Activated naive CD4-positive, alpha-beta T cell treated with anti-CD3 and anti-CD28 coated beads, Interleukin-2, amount 50 U/mL, for 16 hours (primary cell): Measurements from ENCODE around the gene OSGIN1.

Experiments used
- DNase-seq: peaks from one replicate; pipeline ENCODE4 v3.0.0-alpha.2; 2020

The OSGIN1 gene

DNA sequence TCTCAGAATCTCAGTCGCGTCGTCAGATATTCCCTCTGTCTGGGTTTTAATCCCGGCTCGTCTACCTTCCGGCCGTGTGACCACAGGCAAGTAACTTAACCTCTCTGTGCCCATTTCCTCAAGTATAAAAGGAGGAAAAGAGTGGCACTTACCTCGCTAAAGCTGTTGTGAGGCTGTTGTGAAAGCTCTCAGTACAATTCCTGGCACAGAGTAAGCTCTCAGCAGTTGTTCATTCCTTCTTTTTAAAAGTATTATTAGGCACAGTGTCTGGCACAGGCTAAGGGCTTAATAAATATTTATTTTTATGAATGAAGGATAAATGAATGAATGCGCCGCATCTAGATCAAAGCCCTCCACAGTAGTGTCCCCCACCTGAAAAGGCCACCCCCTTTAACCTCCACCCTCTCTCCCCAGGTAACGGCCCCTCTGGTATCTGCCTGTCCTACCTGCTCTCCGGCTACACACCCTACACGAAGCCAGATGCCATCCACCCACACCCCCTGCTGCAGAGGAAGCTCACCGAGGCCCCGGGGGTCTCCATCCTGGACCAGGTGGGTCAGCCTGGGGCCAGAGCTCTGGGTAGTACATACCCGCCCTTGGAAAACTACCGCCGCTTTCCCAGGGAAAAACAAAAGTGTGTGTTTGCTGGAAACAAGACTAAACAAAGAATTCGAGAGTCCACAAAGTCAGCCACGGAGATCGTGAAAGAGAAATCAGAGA lies 6.0 kb downstream of the OSGIN1 start:
- no peak for DNase-seq

DNA sequence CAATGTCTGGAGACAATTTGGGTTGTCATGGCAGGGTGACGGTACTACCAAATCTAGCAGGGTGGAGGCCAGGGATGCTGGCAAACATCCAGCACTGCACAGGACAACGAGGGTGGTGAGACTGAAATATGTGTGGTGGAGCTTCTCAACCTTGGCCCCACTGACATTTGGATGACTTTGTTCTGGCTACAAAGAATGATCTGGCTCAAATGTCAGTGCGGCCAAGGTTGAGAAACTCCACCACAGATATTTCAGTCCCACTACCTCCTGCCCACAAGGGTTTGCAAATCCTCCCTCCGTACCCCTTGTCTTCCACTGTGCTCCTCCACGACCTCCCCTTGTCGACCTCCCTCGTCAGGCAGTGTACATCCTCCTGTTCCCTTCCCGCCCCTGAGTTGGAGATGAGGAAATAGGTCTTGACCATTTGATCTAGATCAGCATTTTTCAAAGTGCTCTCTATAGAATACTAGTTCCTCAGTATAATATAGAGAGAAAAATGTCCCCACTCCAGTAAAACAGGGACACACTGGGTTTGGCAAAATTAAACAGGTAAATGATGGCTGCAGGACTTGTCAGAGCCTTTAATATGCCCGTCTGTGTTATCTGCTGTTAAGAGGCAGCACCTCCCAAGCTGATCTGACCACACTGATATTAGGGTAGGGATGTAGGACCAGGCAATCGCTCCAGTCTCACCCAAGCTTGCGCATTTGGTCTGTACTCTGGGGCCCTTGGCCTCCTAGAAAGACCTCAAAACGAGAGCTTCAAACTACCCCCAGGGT lies 6.8 kb downstream of the OSGIN1 start:
- no peak for DNase-seq

DNA sequence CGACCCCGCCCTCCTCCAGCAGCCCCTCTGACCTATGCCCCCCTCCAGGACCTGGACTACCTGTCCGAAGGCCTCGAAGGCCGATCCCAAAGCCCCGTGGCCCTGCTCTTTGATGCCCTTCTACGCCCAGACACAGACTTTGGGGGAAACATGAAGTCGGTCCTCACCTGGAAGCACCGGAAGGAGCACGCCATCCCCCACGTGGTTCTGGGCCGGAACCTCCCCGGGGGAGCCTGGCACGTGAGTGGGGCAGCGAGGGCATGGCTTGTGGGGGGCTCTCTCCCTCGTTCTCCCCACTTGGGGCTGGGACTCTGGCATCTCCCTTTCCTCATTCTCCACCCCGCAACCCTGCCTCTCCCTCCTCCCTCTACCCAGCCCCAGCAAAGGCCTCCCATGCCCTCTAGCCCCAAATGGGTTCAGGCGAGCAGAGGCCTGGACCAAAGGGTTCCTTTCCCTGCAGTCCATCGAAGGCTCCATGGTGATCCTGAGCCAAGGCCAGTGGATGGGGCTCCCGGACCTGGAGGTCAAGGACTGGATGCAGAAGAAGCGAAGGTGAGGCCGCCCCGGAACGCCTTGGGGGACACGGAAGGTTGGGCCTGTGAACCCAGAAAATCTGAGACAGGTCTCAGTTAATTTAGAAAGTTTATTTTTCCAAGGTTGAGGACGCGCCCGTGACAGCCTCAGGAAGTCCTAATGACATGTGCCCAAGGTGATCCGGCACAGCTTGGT lies 7.6 kb downstream of the OSGIN1 start:
- DNase-seq: no peak

DNA sequence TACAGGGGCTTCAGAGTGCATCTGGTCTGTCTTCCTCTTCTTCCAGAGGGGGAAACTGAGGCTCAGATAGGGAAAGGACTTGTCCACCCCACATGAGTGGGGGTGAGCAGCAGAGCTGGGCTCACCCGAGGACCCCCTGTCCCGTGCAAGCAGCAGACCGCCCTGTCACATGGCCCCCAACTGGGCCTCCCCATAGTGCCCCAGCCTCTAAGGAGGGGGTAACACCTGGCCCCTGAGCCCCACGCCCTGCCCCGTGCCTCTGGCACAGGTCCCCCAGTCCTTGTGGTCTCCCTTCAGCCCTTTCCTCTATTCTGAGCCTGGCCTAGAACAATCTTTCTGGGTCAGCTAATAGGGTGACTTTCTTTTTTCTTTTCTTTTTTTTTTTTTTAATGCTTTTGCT lies 8.6 kb downstream of the OSGIN1 start:
- DNase-seq: no peak

DNA sequence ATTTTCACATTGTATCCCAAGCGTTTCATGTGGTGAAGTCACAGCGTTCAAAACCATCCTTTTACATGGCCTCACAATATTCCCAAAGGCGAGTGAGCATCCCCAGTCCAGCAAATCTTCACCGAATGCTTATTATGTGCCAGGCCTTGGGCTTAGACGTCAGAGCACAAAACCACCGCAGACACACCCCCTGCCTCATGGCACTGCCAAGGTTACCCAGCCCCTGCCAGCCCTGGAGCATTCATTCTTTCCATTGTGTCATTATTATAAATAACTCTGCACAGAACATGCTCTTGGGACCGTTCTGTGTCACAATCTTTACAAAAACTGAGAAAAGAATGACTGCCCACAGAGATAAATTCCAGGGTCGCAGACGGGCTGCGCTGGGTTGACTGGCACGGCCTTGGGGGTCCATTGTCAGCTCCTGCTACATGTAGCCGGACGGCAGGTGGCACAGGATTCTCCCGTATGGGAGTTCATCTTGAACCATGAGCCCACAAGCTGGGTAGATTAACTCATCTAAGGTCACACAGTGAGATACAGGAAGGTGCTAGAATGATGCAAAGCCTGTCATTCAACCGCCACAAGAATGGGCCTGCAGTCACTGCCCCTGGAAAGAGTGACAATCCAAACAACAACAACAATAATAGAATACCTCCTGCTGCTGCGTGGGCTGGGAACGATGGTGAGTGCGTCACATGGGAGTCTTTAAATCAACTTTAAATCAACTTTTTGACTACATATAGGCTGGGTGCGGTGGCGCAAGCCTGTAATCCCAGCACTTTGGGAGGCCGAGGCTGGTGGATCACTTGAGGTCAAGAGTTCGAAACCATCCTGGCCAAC lies 10.5 kb downstream of the OSGIN1 start:
- no peak for DNase-seq

DNA sequence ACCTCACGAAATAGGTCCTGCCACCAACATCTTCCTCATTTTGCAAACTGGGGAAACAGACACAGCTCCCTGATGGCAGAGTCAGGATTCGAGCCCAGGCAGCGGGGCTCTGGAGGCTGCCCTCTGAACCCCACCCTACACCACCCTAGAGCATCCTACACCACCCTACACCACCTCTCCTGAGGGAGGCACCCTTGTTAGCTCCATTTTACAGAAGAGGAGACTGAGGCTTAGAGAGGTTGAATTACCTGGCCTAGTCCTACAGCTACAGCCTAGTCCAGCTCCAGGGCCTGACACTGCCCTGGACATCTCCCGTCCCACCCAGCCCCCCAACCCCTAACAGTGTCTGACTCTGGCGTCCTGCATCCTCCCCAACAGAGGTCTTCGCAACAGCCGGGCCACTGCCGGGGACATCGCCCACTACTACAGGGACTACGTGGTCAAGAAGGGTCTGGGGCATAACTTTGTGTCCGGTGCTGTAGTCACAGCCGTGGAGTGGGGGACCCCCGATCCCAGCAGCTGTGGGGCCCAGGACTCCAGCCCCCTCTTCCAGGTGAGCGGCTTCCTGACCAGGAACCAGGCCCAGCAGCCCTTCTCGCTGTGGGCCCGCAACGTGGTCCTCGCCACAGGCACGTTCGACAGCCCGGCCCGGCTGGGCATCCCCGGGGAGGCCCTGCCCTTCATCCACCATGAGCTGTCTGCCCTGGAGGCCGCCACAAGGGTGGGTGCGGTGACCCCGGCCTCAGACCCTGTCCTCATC lies 11.8 kb downstream of the OSGIN1 start:
- DNase-seq: no peak

DNA sequence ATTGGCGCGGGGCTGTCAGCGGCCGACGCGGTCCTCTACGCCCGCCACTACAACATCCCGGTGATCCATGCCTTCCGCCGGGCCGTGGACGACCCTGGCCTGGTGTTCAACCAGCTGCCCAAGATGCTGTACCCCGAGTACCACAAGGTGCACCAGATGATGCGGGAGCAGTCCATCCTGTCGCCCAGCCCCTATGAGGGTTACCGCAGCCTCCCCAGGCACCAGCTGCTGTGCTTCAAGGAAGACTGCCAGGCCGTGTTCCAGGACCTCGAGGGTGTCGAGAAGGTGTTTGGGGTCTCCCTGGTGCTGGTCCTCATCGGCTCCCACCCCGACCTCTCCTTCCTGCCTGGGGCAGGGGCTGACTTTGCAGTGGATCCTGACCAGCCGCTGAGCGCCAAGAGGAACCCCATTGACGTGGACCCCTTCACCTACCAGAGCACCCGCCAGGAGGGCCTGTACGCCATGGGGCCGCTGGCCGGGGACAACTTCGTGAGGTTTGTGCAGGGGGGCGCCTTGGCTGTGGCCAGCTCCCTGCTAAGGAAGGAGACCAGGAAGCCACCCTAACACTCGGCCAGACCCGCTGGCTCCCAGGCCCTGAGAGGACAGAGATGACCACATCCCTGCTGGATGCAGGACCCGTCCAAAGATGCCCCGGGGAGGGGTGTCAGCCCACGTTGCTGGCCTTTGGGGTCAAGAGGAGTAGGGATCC lies 12.6 kb downstream of the OSGIN1 start:
- DNase-seq: no peak

DNA sequence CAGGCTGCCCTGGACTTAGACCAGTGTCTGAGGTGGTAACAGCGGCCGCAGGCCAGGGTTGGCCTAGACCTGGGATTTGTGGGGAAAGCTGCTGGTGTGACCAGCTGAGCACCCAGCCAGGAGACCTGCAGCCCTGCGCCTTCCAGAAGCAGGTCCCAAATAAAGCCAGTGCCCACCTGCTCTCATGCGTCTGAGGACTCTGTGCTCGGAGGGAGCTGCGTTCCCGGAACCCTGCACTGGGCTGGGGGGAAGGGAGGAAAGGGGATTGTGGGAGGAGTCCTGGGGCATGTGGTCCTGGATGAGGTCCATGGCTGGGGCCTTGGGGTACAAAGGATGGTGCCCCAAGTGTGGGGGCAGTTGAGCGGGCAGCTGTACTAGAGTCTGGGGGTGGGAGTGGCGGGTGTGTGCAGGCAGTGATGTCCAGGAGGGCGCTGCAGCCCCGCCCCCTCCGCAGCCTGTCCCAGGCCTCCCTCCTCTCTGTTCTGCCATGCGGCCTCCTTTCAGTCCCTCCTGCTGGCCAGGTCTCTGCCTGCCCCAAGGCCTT lies 13.2 kb downstream of the OSGIN1 start:
- DNase-seq: no peak

DNA sequence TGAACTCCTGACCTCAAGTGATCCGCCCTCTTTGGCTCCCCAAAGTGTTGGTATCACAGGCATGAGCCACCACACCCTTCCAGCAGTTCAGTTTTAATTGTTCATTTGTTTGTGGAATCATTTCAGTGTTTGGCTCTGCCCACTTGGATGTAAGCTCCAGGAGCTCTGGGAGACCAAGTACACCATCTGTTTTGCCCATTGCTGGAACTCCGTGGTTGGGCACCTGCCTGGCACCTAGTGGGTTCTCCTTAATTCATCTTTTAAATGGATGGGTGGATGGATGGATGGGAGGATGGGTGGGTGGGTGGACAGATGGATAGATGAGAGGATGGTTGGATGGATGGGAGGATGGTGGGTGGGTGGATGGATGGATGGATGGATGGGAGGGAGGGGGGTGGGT lies 14.1 kb downstream of the OSGIN1 start:
- no peak for DNase-seq

DNA sequence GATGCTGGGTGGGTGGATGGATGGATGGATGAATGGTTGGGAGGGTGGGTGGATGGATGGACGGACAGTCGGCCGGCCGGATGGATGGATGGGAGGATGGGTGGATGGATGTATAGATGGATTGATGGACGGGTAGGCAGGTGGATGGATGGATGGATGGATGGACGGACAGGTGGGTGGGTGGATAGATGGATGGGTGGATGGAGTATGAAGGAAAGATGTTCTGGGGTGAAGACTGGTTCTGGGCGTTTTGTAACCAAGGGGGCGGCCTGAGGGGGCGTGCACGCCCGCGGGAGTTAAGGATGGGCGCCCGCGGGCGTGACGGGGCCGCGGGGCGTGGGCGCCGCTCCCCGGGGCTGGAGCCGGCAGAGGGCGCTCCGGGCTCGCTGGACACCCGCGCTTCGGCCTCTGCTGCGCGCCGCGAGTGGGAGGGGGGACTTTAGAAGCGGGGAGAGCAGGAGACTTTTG lies 14.8 kb downstream of the OSGIN1 start, which contains the start of gene NECAB2:
Gene NECAB2, plus strand, starts transcription at position 407 of the 468 bp plus-strand sequence. CDS start 405 bp downstream, outside the sequence.
- no peak for DNase-seq

DNA sequence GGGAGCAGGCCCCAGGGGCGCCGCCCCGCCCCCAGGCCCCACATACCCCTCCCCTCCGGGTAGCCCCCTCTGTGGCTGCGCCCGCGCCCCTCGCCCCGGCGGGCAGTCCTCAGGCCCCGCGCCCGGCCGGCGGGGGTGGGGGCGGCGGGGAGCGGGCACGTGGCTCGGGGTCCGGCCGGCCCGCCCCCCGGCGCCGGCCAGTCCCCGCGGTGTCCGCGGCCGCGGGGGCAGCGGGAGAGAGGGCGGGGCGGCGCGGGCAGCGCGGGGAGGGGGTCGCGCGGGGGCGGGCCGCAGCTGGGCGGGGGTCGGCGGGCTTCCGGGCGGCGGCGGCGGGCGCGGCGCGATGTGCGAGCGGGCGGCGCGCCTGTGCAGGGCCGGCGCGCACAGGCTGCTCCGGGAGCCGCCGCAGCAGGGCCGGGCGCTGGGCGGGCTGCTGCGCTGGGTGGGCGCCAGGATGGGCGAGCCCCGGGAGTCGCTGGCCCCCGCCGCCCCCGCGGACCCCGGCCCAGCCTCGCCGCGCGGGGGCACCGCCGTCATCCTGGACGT lies 15.3 kb downstream of the OSGIN1 start:
- no peak for DNase-seq

DNA sequence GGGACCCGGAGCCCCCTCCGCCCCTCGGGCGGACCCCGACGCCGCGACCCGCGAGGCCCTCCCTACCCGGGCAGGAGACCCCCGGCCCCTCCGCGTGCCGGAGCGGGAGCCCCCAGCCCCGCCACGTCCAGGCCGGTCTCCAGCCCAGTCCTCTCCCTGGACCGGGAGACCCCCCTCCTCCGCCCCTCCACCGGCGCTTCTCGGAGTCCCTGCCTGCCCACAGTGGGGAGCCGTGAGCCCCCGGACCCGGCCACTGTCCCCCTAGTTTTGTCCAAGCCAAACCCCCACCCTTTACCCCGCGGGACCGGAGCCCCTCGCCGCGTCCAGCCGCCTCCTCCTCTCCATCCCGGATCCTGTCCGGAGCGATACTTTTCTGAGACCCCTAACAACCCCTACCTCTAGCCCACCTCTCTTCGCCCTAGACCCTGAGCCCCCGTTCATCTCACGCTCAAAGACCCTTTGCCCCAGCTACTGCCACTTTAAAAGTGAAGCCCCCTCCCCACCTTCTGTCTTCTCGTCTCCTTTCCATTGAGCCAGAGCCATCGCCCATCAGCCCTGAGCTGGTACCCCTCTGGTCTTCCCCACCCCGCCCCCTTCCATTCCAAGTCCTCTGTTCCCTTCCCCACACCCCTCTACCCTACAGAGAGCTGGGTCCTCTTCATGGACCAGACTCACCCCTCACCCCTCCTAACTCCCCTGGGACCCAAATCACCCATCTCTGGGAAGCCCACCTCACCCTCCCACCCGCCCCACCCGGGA lies 16.0 kb downstream of the OSGIN1 start:
- DNase-seq: no peak

DNA sequence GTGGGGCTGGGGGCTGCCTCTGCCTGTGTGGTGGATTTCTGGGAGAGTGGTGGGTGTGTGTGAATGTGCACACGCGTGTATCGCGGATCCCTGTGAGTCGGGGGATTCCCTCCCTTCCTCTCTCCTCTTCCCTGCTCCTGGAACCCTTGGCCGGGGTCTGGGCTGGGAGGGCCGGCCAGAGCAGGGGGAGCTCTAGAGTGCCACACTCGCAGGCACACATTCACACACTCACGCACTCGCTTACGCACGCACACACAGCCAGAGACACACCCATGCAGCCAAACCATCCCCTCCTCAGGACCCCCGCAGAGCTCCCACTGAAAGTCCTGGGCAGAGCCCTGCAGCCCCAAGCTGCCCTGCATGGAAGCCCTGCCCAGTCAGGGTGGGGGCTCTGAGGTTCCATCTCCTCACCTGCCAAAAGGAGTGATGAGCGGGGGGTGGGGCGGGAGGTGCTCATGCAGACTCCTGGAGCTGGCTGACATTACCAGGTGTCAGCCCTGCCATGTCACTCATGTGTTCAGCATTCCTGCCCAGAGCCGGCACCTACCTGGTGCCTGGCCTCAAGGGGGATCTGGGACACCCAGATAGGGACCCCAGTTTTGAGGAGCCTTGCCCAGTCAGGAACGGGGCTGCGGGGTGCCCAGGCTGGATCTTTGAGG lies 16.9 kb downstream of the OSGIN1 start:
- DNase-seq: no peak

DNA sequence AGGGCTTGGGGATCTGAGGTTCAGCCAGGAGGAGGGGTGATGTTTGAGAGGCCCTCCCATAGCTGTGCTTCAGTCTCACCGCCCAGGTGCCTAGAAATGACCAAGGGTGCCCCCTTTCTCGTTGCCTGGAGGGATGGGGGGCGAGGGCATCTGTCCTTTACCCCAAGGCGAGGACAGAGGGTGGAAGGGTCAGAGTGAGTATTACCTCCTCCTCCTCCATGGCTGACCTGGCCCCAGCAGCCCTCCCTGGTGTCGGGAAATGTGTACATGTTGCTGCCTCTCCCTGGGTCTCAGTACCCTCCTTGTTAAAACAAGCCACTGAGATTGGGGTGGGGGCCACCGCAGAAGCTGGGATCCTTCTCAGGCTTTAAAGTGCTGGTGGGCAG lies 17.4 kb downstream of the OSGIN1 start:
- no peak for DNase-seq

DNA sequence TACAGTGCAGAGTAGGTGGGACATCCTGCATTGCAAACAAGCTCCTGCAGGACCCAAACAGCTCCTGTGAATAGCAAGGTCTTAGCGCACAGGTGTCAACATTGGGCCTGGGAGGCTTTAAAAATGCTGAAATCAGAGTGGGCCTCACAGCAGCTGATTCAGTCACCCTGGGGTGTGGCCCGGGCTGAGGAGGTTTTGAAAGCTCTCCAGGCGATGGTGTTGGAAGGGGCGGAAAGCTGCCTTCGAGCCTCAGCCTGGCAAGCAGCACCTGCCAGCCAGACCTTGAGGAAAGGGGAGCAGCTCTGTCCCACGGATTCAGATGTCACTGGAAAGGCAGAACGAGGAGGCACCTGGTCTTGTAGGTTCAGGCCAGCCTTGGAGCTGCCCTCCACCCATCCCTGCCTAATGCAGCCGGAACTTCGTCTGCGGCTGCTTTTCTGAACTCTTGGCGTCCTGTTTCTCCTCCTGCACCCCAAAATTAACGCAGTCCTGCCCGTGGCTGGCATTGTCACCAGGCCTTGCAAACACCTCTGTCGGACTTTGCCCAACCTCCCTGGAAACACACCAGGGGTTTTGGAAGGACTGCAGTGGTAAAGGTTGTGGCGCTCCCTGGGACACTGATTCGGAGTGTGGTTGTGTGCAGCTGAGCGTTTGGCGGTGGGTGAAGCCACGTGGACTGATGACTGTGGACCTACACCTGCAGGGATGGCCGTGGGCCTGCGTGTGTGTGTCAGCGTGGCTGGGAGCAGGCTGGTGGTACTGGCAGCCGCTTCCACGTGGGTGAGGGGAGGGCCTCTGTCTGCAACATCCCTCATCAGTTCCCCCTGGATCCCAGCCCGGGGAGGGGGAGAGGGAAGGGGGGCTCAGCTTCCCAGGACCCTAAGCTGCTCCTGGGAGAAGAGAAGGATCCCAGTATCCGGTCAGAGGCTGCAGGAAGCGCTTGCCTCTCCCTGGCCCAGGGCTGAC lies 18.4 kb downstream of the OSGIN1 start:
- no peak for DNase-seq

DNA sequence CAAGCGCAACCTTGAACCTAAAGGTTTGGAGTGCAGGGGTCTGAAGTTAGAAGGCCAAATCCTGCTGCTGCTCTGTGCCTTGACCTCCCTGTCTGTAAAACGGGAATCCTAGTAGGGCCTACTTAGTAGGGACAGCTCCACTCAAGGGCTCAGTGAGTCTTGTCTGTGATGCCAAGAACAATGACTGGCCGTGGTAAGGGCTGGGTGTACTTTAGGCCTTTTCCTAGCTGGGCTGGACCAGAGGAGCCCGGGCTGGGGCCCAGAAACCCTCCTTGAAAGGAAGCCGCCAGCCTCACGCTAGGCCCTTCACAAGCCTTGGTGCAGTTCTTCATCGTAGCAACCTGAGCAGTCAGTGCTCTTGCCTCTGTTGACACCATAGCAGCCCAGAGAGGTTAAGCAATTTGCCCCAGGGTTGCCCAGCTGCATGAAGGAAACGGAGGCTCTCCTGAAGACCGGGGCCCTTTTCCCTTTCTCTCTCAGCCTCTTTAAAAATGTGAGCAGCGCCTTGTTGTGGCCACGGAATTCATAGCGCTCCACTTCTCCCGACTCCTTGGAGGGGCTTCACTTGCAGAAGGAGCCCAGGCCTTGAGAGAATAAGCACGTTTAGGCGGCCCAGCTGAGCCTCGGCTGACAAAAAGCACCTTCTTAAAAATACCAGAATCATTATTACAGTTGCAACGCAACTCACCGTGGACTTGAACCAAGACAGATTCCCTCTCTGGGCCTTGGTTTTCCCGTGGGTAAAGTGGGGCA lies 19.4 kb downstream of the OSGIN1 start:
- DNase-seq: no peak

DNA sequence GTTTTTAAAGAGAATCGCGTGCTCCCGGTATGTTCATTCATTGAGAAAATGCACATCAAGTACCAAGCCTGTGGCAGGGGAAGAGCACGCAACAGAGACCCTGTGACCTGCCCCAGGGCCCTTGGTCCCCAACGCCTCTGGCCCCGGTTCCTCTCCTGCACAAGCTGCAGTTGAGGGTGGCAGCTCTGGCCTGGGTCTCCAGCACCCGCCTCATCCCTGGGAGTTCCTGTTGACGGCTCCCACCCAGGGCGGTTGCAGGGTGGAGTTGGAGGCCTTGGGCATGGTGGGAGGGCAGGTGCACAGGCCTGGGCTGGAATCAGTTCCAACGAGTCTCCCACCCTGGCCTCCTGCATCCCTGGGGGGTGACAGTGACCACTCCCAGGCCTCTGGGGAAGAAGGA lies 20.0 kb downstream of the OSGIN1 start:
- no peak for DNase-seq
